SK-N-MC (cell line): Measurements from ENCODE around the gene LOXL1.

Experiments
- EZH2 ChIP-seq: fragments of 200-600 bp; sonication (generic); IDR thresholded peaks from one replicate; pipeline ENCODE4 v1.6.1; 2017; ENCODE audit warnings: antibody characterized with exemption
- POLR2AphosphoS5 ChIP-seq: IDR thresholded peaks from 2 replicates; pipeline ENCODE4 v1.6.1; 2012; ENCODE audit warnings: mild to moderate bottlenecking, low read depth, low read length, borderline replicate concordance

- TF ChIP-seq POLR2AphosphoS5 (no peak), EZH2 (no peak)
These were observed 53.4 kb downstream of the LOXL1 start for GRCh38 chr15:73979636-73980035.
